Suprapubic skin (tissue), 3 donors: ENCODE measurements around the gene ANO2.

Experiments used
- EP300 ChIP-seq: sonication (generic); formaldehyde crosslinking; IDR thresholded peaks from one replicate; pipeline ENCODE4 v1.6.1; 2017; ENCODE audit warnings: antibody characterized with exemption
- POLR2A ChIP-seq, 2 donors: fragments of 450-650 bp; IDR thresholded peaks; one replicate each; pipeline ENCODE4 v1.6.1; 2017; ENCODE audit warnings: antibody characterized with exemption in 2 of 2, mild to moderate bottlenecking in 2 of 2, moderate library complexity in 2 of 2
- TF ChIP-seq, protein P1 (sequence below), 2 donors: fragments of 200-600 bp in 1 of 2; fragments of 450-650 bp in 1 of 2; sonication (generic) in 1 of 2; IDR thresholded peaks; one replicate each; pipeline ENCODE4 v1.5.1; 2016 to 2019; ENCODE audit warnings: antibody characterized with exemption in 2 of 2, mild to moderate bottlenecking in 1 of 2, moderate library complexity in 1 of 2

DNA sequence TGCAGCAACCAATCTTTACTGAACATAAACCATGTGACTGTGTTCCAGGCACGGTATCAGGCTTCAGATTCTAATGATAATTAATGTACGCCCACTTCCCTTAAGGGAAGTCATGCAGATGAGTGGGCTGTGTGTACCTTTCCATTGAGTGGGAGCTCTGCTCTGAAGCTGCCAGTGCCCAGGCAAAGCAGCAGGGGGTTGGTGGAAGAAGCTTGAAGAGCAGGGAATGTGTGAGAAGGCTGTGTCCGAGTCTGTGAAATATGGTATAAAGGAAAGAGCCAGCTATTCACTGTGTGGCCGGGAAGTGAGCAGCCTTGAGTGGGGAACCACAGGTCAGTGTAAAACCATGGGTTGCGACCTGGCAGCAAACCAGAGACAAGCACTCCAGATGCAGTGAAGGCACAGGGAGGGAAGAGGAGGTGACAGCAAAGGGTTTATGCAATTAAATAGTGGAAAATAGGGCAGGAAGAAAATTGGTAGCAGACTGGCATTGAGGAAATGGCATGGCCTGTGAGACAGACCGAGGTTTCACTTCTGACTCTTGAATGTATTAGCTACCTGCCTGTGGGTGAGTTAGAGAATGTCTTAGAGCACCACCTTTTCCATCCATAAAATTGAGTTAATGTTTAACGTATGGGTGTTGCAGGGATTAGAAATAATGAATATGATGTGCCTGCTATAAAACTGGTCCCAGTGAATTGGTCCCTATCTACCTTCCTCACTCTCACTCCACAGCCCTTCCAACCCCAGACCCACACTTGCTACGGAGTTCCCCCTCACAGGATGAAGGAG, 396.7 kb downstream of the ANO2 start:
- TF ChIP-seq, protein P1, sequence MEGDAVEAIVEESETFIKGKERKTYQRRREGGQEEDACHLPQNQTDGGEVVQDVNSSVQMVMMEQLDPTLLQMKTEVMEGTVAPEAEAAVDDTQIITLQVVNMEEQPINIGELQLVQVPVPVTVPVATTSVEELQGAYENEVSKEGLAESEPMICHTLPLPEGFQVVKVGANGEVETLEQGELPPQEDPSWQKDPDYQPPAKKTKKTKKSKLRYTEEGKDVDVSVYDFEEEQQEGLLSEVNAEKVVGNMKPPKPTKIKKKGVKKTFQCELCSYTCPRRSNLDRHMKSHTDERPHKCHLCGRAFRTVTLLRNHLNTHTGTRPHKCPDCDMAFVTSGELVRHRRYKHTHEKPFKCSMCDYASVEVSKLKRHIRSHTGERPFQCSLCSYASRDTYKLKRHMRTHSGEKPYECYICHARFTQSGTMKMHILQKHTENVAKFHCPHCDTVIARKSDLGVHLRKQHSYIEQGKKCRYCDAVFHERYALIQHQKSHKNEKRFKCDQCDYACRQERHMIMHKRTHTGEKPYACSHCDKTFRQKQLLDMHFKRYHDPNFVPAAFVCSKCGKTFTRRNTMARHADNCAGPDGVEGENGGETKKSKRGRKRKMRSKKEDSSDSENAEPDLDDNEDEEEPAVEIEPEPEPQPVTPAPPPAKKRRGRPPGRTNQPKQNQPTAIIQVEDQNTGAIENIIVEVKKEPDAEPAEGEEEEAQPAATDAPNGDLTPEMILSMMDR (IDR thresholded peaks at IDR 0.05), result no peak
- TF ChIP-seq EP300 (no peak), POLR2A (IDR thresholded peaks at IDR 0.05) (no peak)
